Heart right ventricle (tissue), 16 donors: Measurements from ENCODE around the gene TSEN15. TPM values are rescaled to one million over a fixed set of nuclear protein-coding genes. Genes with fewer than 3 reads are reported as not detected.

Source experiments
- ATAC-seq, 8 donors: fragments of 200-7000 bp; cut with Tn5 transposase; one replicate each; pipeline ENCODE4 v1.9.1; 2020; ENCODE audit warnings: mild to moderate bottlenecking in 8 of 8, moderate library complexity in 8 of 8, moderate number of reproducible peaks in 1 of 8
- DNase-seq, 2 donors: peaks; one replicate each; pipeline ENCODE4 v3.0.0-alpha.2; 2020
- H3K27ac ChIP-seq, 10 donors: fragments of 200-600 bp; sonication (generic) in 2 of 10; one replicate each; pipeline versions ENCODE4 v1.5.0 to v1.8.0; 2020 to 2022; ENCODE audit warnings: mild to moderate bottlenecking in 3 of 10
- H3K27me3 ChIP-seq, 7 donors: fragments of 200-600 bp; one replicate each; pipeline ENCODE4 v1.8.0; 2021 to 2022; ENCODE audit warnings: mild to moderate bottlenecking in 2 of 7
- H3K36me3 ChIP-seq, 9 donors: fragments of 200-600 bp; sonication (generic) in 1 of 9; one replicate each; pipeline versions ENCODE4 v1.5.0 to v1.8.0; 2020 to 2022; ENCODE audit warnings: mild to moderate bottlenecking in 2 of 9
- H3K4me1 ChIP-seq, 9 donors: fragments of 200-600 bp; sonication (generic) in 1 of 9; one replicate each; pipeline versions ENCODE4 v1.5.0 to v1.8.0; 2020 to 2022; ENCODE audit warnings: mild to moderate bottlenecking in 4 of 9
- H3K4me3 ChIP-seq, 10 donors: fragments of 200-600 bp; sonication (generic) in 2 of 10; one replicate each; pipeline versions ENCODE4 v1.5.0 to v1.8.0; 2020 to 2022; ENCODE audit warnings: mild to moderate bottlenecking in 7 of 10, moderate library complexity in 2 of 10
- H3K9me3 ChIP-seq, 11 donors: fragments of 200-600 bp in 10 of 11; sonication (generic) in 2 of 11; one replicate each; pipeline versions ENCODE4 v1.5.0 to v1.8.0; 2013 to 2022; ENCODE audit warnings: mild to moderate bottlenecking in 2 of 11, control low read depth in 1 of 11, moderate library complexity in 1 of 11
- CTCF ChIP-seq, 9 donors: fragments of 200-600 bp; sonication (generic) in 2 of 9; IDR thresholded peaks; one replicate each; pipeline versions ENCODE4 v1.5.0 to v1.8.0; 2021 to 2022; ENCODE audit warnings: antibody characterized with exemption in 9 of 9, mild to moderate bottlenecking in 5 of 9, moderate library complexity in 1 of 9
- WGBS, 2 donors: extraction: QIAGEN DNeasy Blood & Tissue Kit; methylation state at CpG; one replicate each; pipeline ENCODE4 v1.1.7; 2013; ENCODE audit warnings: inconsistent platforms in 1 of 2; 5-methylcytosine and 5-hydroxymethylcytosine counted together
- intact Hi-C, 10 donors: fragments of 100-400 bp; cut with DNase I; formaldehyde crosslinking; loops; one replicate each; pipeline versions ENCODE4 v1.11.1 to v1.14.2; 2022
- polyA plus RNA-seq, 2 donors: library from polyadenylated mRNA; stranded (reverse); fragments of 200-250 nt; gene quantifications; one replicate each; pipeline ENCODE4 v1.2.3, GENCODE V29; 2013
- total RNA-seq, 10 donors: library from RNA; stranded (reverse); fragmentation: NEBNext Ultra II Directional in 3 of 10; extraction: Animal tissue kit (Norgen Biotek cat#: 25700) in 3 of 10; gene quantifications; one replicate each; pipeline versions ENCODE4 v1.2.1 to v1.2.4, GENCODE V29; 2021 to 2023
- donor health status: Arrhythmogenic right ventricular cardiomyopathy.
- donor health status: ischemic (EF 13 %, LVEDD 7.1; RV severe dilation, severe dysfunction).
- donor health status: healthy with polysubstance abuse.
- donor health status: DM: no; HTN: yes; CAD: no.
- donor health status: DM: no; HTN: no; CAD: no.
- donor health status: ischemic (EF 25% LVEDD 6.9; RV normal size, moderate dysfunction).
- donor health status: ischemic (EF 25% LVEDD 5.7; RV mildly dilated, moderate dysfunction).
- donor health status: healthy.
- donor health status: DM: yes; HTN: yes; CAD: no.
- donor health status: Ischemic cardiomyopathy.
- donor health status: ischemic (EF 35%, LVEDD 5.7; RV mildly dilated, moderate dysfunction).
- donor health status: nonischemic (EF 11% LVEDD 7.7; RV severe dilation, severe dysfunction).
- donor health status: DM: yes; HTN: yes; CAD: no.
- donor health status: PGD.
- donor health status: ischemic (EF 29% LVEDD 5.4; RV normal size, mild dysfunction).
- donor health status: nonischemic (EF 23%, LVEDD 6.1; RV moderate dilation, normal function).

TSEN15 gene
- total and polyA plus RNA-seq, 12 donors, result 19.3 to 31.1 (median 25.2) TPM

- Histone ChIP-seq H3K27me3 (no peaks in the 10 kb centered on the region), H3K9me3 (peaks cover 0 to 3% (median 0%) of the 10 kb centered on the region in 11 donors), H3K4me1 (peaks cover 0 to 39% (median 13%) of the 10 kb centered on the region in 9 donors), H3K36me3 (peaks cover 0 to 66% (median 8%) of the 10 kb centered on the region in 9 donors), H3K4me3 (no peak overlapping the region), H3K27ac (no peak overlapping the region)
- no peak for TF ChIP-seq CTCF (IDR thresholded peaks at IDR 0.05)
- no peak for ATAC-seq
- DNase-seq, result no peak
- intact Hi-C loops, result no loop called here
Measured at GRCh38 chr1:184059887-184060286, 8.4 kb downstream of the TSEN15 start.

GRCh38 chr1:184060316-184060715 is 8.8 kb downstream of the TSEN15 start:
- H3K27ac ChIP-seq, result peak overlapping the region in 1 of 10 donors; percentile 54
- 82 to 86% methylated on average over 3 of the region's 3 CpGs for WGBS, 2 donors
- H3K4me3 ChIP-seq, result no peak overlapping the region

GRCh38 chr1:184061396-184062003 is 10.0 kb downstream of the TSEN15 start:
- Histone ChIP-seq H3K27me3 (no peaks in the 10 kb centered on the region), H3K4me1 (peaks cover 0 to 39% (median 13%) of the 10 kb centered on the region in 9 donors), H3K9me3 (peaks cover 0 to 3% (median 0%) of the 10 kb centered on the region in 11 donors), H3K4me3 (no peak overlapping the region), H3K36me3 (peaks cover 0 to 66% (median 0%) of the 10 kb centered on the region in 9 donors), H3K27ac (peak overlapping the region in 4 of 10 donors; percentile 15 to 54 (median 41))
- 39 to 61% methylated on average over 2 of the region's 2 CpGs for WGBS, 2 donors
- ATAC-seq (no peak), DNase-seq (no peak)
- no peak for TF ChIP-seq CTCF (IDR thresholded peaks at IDR 0.05)
- intact Hi-C loops, result no loop called here

More at GRCh38 chr1:184060316-184060715, 8.8 kb downstream of the TSEN15 start:
- Histone ChIP-seq H3K36me3 (peaks cover 0 to 66% (median 4%) of the 10 kb centered on the region in 9 donors), H3K9me3 (peaks cover 0 to 3% (median 0%) of the 10 kb centered on the region in 11 donors), H3K27me3 (no peaks in the 10 kb centered on the region), H3K4me1 (peaks cover 0 to 39% (median 13%) of the 10 kb centered on the region in 9 donors)
- DNase-seq (no peak), ATAC-seq (no peak)
- intact Hi-C loops, result no loop called here
- TF ChIP-seq CTCF (IDR thresholded peaks at IDR 0.05), result no peak

GRCh38 chr1:184062640-184063286 is 11.2 kb downstream of the TSEN15 start:
- peak overlapping the region in 1 of 10 donors; percentile 11 for H3K27ac ChIP-seq
- H3K4me3 ChIP-seq, result no peak overlapping the region
- TF ChIP-seq CTCF (IDR thresholded peaks at IDR 0.05), result no peak
- peaks cover 0 to 68% (median 0%) of the 10 kb centered on the region in 9 donors for H3K36me3 ChIP-seq
- 77 to 78% methylated on average over 3 of the region's 3 CpGs for WGBS, 2 donors
- H3K27me3 ChIP-seq, result no peaks in the 10 kb centered on the region
- peaks cover 0 to 29% (median 5%) of the 10 kb centered on the region in 9 donors for H3K4me1 ChIP-seq
- DNase-seq (no peak), ATAC-seq (no peak)
- H3K9me3 ChIP-seq, result peaks cover 0 to 3% (median 0%) of the 10 kb centered on the region in 11 donors
- intact Hi-C loops, result no loop called here
